ENCODE data around the gene DUSP28.

DUSP28 gene

DNA sequence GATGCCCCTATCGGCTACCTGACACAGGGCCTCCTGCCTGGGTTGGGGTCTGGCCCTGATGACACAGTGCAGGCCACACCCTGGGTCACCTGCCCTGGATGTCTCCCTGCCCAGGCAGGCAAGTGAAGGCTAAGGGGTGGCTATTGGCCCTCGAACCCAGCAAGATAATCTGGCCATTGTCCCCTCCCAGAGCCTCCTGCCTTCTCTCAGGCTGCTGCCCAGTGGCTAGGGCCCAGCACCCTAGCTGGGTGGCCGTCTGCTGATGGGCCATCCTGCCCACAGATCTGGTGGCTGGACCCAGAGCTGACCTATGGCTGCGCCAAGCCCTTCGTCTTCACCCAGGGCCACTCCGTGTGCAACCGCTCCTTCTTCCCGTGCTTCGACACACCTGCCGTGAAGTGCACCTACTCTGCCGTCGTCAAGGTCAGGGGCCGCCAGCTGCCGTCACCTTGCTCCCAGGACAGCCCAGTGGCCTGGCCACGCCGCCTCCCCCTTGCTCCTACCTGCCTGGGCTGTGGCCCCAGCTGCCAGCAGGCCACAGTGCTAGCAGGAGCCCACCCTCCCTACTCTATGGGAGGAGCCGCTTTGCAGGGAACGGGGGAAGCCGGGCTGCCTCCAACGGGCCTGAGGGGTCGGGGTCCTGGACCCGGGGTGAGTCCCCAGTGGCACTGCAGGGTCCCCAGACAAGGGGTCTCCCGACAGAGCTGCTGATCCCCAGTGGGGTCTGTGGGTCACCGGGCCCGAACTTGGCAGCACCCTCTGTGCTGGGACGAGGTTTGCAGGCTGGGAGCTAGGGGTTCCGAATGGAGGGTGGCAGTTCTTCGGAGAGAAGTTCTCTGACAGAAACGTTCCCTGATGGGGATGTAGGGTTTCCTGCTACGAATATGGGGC lies 12.2 kb downstream of the DUSP28 start:
- DNase-seq (ENCODE audit: low read depth in 2 of 2, low spot score in 1 of 2) = no peak

DNA sequence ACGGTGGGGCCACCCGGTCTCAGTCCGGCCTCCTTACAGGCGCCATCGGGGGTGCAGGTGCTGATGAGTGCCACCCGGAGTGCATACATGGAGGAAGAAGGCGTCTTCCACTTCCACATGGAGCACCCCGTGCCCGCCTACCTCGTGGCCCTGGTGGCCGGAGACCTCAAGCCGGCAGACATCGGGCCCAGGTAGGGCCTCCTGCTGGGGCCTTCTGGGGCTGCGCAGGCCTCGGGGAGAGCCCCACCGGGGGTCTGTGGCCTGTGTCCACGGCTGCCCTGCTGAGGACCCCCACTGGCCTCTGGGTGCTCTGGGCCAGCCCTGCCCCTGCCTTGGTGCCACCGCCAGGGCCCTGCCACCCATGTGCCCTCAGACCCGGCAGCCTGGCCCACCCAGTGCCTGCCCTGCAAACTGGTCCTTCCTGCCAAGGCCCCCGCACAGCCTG lies 12.9 kb downstream of the DUSP28 start:
- no peak for DNase-seq (ENCODE audit: low read depth in 2 of 2, low spot score in 1 of 2)

DNA sequence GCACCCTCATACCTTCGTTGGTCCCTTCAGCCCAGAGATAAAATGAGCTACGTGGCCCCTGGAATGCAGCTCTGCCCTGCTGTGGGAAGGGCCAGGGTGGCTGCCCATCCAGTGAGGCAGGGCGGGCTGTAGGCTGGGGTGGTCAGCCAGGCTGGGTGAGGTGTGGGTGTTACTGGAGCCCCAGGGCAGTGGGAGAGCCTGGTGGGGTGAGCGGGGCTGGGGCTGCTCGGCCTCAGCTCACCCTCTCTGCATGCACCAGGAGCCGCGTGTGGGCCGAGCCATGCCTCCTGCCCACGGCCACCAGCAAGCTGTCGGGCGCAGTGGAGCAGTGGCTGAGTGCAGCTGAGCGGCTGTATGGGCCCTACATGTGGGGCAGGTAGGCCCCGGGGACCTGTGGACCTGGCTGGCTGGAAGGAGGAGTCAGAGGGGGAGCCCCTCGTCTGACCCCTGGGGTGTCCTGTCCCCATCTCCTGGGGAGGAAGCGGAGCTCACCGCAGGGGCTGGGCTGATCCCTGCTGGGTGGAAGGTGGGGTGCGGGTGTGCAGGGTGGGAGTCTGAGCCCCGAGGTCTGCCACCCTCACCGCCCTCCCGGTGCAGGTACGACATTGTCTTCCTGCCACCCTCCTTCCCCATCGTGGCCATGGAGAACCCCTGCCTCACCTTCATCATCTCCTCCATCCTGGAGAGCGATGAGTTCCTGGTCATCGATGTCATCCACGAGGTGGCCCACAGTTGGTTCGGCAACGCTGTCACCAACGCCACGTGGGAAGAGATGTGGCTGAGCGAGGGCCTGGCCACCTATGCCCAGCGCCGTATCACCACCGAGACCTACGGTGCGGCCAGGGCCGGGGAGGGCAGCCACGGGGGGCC lies 13.6 kb downstream of the DUSP28 start:
- DNase-seq (ENCODE audit: low read depth in 2 of 2, low spot score in 1 of 2) = no peak

DNA sequence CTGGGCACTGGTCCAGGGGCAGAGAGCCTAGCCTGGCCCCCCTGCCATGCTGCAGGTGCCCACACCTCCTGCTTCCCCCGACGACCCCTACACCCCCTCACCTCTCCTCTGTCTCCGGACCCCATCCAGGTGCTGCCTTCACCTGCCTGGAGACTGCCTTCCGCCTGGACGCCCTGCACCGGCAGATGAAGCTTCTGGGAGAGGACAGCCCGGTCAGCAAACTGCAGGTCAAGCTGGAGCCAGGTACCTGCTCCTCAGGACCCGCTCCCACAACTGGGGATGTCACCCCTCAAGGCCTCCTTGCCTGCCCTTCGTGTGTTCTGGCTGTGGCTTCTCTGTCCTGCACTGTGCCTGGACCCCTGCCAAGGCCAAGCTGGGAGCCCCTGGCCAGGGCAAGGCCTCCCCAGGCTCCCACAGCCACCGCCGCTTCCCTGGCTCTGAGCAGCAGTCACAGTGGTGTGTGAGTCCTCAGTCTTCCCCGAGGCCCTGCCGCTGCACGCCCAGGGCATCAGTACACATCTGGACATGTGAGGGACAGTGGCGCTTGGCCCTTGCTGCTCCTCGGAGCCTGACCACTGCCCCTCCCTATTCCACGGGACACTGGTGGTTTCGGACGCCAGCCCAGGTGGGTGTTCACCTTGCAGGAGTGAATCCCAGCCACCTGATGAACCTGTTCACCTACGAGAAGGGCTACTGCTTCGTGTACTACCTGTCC lies 14.4 kb downstream of the DUSP28 start:
- DNase-seq (ENCODE audit: low read depth in 2 of 2, low spot score in 1 of 2) = no peak

DNA sequence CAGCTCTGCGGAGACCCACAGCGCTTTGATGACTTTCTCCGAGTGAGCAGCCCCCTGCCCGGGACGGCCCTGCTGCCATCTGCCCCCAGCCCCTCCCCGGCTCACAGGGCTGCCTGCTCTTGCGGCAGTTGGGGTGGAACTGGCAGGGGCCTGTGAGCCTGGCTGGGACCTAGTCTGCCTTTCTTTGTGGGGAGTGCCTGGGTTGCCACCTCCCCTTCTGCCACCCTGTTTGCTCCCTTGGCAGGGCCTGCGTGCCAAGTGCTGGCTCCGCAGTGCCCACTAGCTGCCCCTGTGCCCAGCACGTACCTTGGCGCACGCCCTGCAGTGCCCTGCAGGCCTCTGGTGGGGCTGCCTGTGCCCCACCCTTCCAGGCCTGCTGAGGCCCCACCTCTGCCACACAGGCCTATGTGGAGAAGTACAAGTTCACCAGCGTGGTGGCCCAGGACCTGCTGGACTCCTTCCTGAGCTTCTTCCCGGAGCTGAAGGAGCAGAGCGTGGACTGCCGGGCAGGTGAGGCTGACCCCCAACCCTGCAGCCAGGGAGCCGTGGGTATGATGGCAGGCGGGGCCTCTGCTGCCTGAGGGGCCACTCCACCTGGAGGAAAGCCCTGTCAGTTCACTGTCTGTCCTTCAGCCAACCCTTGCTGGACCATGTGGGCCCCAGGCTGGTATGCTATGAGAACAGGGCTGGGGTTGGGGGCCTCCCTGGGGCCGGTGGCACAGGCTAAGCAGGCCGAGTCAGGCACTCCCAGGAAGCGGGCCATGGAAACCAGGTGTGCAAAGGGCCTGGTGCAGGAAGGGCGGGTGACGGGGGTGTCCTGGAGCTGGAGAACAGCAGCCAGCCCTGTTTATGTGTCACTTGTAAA lies 15.2 kb downstream of the DUSP28 start:
- no peak for DNase-seq (ENCODE audit: low read depth in 2 of 2, low spot score in 1 of 2)

DNA sequence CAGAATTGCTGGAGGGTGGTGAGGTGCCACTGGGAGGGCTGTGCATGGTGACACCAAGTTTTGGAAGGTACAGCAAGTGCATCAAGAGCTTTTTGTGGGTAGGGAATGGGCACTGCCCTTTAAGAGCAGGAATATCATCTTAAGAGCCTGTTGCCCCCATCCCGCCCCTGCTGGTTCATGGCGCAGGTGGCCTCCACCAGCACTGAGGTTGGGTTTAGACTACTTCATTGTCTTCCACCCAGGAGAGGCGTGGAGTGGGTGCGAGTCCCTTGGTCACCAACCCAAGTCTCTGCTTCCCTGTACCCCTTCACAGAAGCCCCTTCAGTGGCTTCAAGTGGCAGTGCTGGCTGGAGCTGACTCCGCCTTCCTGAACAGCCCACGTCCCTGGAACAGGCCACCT lies 15.9 kb downstream of the DUSP28 start:
- DNase-seq (ENCODE audit: low read depth in 2 of 2, low spot score in 1 of 2) = no peak

DNA sequence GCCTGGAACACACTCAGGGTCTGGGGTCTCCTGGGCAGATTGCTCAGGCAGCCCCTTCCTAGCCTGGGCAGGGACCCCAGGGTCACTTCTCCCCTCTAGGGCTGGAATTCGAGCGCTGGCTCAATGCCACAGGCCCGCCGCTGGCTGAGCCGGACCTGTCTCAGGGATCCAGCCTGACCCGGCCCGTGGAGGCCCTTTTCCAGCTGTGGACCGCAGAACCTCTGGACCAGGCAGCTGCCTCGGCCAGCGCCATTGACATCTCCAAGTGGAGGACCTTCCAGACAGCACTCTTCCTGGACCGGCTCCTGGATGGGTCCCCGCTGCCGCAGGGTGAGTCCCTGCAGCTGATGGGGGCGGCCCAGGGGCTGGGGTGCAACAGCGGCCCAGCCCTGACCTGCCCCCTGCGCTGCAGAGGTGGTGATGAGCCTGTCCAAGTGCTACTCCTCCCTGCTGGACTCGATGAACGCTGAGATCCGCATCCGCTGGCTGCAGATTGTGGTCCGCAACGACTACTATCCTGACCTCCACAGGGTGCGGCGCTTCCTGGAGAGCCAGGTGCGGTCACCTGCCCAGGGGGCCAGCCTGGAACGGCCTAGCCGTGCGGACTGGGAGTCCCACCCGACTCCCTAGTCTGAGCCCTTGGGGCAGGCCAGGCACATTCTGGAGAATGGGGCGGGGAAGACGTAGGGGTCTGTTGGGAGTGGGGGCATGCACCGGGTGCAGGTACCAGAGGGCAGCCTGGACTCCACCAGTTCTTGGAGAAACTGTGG lies 16.5 kb downstream of the DUSP28 start:
- no peak for DNase-seq (ENCODE audit: low read depth in 2 of 2, low spot score in 1 of 2)

DNA sequence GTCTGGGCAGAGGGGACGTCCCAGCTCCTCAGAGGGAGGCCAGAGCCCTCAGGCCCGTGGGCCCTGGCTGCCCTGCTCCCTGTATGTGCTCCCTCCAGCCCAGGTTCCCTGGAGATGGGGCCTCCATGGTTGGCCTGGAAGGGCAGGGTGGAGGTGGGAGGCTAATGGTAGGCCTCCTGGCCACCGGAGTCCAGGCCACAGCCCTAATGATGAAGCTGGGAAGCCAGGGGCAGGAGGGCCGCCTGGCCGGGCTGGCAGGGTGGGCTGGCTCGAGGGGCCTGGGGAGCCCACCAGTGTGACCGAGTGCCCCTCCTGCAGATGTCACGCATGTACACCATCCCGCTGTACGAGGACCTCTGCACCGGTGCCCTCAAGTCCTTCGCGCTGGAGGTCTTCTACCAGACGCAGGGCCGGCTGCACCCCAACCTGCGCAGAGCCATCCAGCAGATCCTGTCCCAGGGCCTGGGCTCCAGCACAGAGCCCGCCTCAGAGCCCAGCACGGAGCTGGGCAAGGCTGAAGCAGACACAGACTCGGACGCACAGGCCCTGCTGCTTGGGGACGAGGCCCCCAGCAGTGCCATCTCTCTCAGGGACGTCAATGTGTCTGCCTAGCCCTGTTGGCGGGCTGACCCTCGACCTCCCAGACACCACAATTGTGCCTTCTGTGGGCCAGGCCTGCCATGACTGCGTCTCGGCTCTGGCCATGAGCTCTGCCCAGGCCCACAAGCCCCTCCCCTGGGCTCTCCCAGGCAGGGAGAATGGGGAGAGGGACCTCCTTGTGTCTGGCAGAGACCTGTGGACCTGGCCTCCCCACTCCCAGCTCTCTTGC lies 17.3 kb downstream of the DUSP28 start:
- DNase-seq (ENCODE audit: low read depth in 2 of 2, low spot score in 1 of 2) = no peak

DNA sequence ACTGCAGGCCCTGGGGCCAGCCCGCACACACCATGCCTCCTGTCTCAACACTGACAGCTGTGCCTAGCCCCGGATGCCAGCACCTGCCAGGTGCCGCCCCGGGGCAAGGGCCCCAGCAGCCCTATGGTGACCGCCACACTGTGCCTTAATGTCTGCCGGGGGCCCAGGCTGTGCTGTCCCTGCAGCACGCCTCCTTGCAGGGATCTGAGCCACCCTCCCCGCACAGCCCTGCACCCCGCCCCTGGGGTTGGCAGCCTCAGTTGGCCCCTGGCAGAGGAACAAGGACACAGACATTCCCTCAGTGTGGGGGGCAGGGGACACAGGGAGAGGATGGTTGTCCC lies 17.9 kb downstream of the DUSP28 start:
- no peak for DNase-seq (ENCODE audit: low read depth in 2 of 2, low spot score in 1 of 2)

DNA sequence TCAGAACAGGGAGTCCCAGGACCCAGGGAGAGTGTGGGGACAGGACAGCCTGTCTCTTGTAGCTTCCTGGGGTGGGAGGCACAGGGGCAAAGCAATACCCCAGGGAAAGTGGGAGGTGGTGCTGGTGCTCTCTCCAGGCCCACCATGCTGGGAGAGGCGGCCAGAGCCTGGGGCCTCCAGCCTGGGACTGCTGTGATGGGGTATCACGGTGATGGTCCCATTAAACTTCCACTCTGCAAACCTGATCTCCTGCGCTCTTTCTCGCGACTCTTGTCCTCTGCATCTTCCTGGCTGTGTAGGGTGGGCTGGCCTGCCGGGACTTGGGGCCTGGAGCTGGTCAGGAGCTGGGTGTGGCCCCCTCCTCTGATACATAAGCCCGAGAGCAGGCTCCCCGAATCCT lies 18.3 kb downstream of the DUSP28 start:
- DNase-seq (ENCODE audit: low read depth in 2 of 2, low spot score in 1 of 2) = no peak

DNA sequence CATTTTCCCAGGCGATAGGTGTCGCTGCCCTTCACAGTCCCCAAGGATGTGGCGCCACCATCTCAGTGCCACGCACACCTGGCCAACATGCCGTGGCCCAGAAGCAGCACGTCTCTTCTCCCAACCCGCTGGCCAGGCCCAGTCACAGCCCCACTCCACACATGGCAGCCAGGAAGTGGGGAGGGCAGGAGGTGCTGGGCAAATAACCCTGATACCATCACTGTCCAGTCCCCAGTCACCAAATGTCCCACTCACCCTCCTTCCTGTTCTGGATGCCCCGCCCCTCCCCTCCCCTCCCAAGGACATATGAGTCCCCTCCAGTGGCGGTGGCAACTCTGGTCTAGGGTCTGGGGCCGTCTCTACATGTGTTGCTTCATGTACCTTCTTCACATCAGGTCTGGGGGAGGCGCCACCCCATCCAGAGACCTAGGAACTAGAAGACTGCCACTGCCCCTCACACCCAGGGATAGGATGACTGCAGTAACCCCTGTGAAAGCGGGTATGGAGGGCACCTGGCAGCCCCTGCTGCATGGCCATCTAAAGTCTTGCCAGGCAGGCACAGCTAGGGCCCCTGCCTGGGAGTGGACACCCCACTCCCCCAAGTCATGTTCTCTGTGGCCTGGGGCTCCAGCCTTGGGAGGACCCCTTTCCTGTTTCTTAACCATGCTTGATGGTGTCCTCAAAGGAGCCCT lies 19.1 kb downstream of the DUSP28 start:
- no peak for DNase-seq (ENCODE audit: low read depth in 2 of 2, low spot score in 1 of 2)

DNA sequence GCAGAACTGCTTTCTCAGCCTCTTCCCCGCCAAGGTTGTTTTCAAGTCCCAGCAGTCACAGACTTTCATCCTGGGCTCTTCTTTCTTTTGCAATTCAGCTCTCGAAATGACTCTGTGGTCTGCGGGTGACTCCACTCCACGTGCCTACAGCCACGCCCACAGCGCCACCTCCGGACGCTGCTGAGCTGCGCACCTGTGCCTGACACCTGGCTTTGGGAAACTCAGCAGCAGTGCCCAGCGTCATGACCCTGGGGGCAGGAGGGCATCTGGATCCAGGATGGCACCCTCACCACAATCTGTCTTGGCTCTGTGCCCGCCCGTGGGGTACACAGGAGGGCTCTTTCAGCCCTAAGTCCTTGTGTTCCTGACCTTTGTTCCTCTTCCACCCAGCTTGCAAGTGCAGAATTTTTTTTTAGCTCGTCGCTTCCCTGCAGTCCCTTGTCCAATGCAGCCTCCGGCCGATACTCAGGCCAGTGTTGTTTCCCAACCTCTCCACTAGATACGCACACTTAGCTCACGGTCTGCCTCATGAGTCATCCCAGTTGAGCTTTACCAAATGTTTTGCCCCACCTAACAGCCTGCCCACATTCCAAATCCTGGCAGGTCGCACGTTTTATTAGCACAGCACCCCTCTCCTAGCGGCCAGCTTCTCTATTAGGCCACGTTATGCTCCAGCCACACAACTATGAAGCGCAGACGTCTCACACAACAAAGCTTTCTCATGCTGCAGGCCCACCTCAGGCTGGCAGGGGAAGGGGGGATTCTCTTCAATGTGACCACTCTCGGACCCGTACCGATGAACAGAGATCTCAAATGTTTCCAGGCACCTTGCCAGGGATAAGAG lies 19.8 kb downstream of the DUSP28 start:
- DNase-seq (ENCODE audit: low read depth in 2 of 2, low spot score in 1 of 2) = no peak

DNA sequence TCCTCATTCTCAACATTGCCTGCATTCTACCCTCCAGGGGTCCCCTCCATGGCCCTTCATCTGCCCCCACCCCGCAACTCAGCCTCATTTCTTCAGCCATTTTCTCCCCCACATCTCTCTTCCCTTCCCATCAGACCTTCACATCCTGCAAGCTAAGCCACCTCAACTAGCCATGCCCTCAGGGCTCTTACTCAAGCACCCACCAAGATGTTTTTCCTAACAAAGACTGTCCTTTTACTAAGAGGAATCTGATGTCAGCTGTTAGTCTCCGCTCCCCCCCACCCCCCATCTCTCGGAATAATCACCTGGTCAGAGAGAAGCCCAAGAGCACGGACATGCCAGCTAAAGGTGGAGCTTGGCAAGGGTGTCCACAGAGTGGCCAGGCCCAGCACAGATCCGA lies 21.7 kb downstream of the DUSP28 start:
- DNase-seq (ENCODE audit: low read depth in 2 of 2, low spot score in 1 of 2) = no peak

DNA sequence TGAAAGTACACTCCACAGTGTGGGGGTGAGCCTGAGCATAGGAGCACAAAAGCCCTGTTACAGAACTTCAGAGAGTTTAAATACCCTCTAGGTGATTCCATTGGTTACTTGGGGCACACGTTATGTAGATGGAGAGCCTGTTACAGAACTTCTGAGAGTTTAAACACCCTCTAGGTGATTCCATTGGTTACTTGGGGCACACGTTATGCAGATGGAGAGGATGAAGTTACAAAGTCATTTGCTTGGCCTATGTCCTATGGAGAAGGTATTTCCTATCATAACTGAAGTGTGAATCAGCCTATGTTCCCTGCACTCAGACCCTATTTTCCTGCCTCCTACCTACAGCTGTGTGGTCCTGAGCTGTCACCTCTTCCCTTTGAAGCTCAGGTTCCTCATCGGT lies 22.6 kb downstream of the DUSP28 start:
- DNase-seq (ENCODE audit: low read depth in 2 of 2, low spot score in 1 of 2) = no peak

DNA sequence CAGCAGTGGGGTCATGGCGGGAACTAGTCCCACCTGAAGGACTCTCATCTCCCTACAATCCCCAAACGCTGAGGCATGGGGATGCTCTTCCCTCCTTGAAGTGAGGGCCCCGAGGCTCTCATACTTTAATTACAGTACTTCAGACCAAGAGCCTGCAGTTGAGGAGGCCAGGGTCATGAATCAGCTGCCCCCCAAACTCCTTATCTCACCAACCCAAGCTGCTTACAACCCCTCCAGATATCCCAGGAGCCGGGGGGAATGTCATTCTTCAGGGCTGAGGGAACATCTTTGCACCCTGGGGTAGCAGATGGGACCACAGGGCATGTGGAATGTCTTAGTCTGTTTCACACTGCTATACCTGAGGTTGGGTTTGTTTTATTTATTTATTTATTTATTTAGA lies 23.6 kb downstream of the DUSP28 start:
- DNase-seq (ENCODE audit: low read depth in 2 of 2, low spot score in 1 of 2) = no peak

DNA sequence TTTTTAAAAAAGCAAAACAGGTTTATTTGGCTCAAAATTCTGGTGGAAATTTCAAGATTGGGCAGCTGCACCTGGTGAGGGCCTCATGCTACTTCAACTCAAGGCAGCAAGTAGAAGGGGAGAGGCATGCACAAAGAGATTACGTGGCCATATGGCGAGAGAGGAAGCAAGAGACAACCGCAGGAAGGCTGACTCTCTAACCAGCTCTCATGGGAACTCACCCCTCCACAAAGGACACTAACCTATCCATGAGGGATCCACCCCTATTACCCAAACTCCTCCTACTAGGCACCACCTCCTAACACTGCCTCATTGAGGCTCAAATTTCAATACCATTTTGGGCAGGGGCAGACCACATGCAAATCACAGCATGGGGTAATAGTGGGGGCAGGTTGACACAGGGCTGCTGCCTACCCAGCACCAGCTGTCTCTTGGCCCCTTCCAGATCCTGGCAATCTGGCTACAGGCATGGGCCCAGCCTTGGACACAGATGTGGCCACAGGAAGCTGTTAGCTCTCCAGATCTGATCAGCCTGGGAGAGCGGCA lies 24.4 kb downstream of the DUSP28 start:
- no peak for DNase-seq (ENCODE audit: low read depth in 2 of 2, low spot score in 1 of 2)

DNA sequence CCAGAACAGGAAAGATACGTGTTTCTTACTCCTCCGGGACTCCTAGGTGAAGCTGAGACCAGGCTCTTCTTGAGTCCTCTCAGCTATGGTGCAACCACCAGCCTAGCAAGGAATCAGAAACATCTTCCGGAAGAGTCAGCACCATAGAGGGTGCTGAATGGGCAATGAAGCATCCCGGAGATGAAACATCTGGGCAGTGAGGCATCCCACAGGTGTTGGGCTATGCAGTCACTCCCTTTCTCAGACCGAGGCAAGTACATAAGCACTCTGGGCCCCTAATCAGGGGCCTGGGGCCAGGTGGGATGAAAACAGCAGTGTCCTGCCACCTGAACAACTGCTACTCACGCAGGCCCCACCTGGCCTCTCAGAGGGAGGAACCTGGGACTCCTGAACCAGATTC lies 24.9 kb downstream of the DUSP28 start:
- no peak for DNase-seq (ENCODE audit: low read depth in 2 of 2, low spot score in 1 of 2)

All from stimulated activated CD8-positive, alpha-beta memory T cell treated with anti-CD3 and anti-CD28 coated beads, Interleukin-4, amount 100 ng/mL, for 4 hours (primary cell).